Measurements from ENCODE around the gene PIK3CG.
"Not testable (repeated sequence)": the region's sequence is repeated elsewhere in the genome, so short reads cannot be mapped to it uniquely, and the experiment has no call there.

PIK3CG gene

DNA sequence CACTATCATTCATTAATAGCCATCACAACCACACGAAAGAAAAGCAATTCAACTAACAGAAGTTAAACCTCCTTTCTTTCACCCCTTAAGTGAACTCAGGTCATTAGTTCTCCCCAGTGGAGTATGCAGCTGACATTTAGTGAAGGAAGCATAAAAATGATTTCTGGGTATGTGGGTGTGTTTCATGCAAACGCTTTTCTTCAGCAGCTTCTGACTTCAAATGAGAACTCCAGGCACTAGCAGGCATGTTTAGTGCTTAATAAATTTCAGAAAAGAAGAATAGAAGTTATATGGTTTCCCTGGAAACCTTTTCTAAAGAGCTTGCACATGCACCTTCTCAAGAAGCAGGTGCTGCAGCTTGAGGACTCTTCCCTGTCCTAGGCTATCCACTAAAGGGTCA, 62.5 kb downstream of the PIK3CG start:
- no peak overlapping the region for H3K27ac ChIP-seq (ENCODE audit: extremely low read depth, low read depth, low read length)
- no peak overlapping the region for H3K4me3 ChIP-seq (ENCODE audit: low read depth, low read length)
- H3K9me3 ChIP-seq (ENCODE audit: control insufficient read depth, insufficient read depth, low read depth, low read length), result no peaks in the 10 kb centered on the region
- H3K36me3 ChIP-seq (ENCODE audit: control insufficient read depth in 2 of 2, insufficient read depth in 1 of 2, low read length in 2 of 2), result no peaks in the 10 kb centered on the region
- POLR2A ChIA-PET, result no interaction called here
- CTCF ChIA-PET, result interaction anchor here (0.7 kb wide), 1 partner anchor 268 kb away, joined by 3 read pairs; no protein-coding TSS in a partner anchor
- no peaks in the 10 kb centered on the region for H3K4me1 ChIP-seq (ENCODE audit: control insufficient read depth, insufficient read depth, low read length)
- TF ChIP-seq ZNF777 (tag by site-specific recombination; IDR thresholded peaks at IDR 0.05; ENCODE audit: borderline replicate concordance), result no peak
- no peak for TF ChIP-seq KLF8 (tag by site-specific recombination; IDR thresholded peaks at IDR 0.05)
- TF ChIP-seq YY1 (tag by site-specific recombination; IDR thresholded peaks at IDR 0.05), result no peak
- no peak for TF ChIP-seq ZXDB (tag by site-specific recombination; IDR thresholded peaks at IDR 0.05)
- TF ChIP-seq, protein P1, sequence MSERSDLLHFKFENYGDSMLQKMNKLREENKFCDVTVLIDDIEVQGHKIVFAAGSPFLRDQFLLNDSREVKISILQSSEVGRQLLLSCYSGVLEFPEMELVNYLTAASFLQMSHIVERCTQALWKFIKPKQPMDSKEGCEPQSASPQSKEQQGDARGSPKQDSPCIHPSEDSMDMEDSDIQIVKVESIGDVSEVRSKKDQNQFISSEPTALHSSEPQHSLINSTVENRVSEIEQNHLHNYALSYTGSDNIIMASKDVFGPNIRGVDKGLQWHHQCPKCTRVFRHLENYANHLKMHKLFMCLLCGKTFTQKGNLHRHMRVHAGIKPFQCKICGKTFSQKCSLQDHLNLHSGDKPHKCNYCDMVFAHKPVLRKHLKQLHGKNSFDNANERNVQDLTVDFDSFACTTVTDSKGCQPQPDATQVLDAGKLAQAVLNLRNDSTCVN (tag by site-specific recombination; optimal IDR thresholded peaks at IDR 0.05), result no peak
- no peak for TF ChIP-seq ZNF391 (tag by site-specific recombination; IDR thresholded peaks at IDR 0.05; ENCODE audit: borderline replicate concordance, low read depth)
- TF ChIP-seq ZNF654 (tag by site-specific recombination; IDR thresholded peaks at IDR 0.05; ENCODE audit: low read depth), result no peak
- TF ChIP-seq, protein P2, sequence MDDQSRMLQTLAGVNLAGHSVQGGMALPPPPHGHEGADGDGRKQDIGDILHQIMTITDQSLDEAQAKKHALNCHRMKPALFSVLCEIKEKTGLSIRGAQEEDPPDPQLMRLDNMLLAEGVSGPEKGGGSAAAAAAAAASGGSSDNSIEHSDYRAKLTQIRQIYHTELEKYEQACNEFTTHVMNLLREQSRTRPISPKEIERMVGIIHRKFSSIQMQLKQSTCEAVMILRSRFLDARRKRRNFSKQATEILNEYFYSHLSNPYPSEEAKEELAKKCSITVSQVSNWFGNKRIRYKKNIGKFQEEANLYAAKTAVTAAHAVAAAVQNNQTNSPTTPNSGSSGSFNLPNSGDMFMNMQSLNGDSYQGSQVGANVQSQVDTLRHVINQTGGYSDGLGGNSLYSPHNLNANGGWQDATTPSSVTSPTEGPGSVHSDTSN (CRISPR knock-in tag; IDR thresholded peaks at IDR 0.05), result no peak
- TF ChIP-seq ZNF140 (tag by site-specific recombination; IDR thresholded peaks at IDR 0.05), result no peak
- no peak for TF ChIP-seq SP3 (tag by site-specific recombination; IDR thresholded peaks at IDR 0.05)
- TF ChIP-seq ZNF585B (tag by site-specific recombination; IDR thresholded peaks at IDR 0.05), result no peak
- no peak for TF ChIP-seq IKZF3 (tag by site-specific recombination; IDR thresholded peaks at IDR 0.05)
- no peak for TF ChIP-seq ZNF433 (tag by site-specific recombination; IDR thresholded peaks at IDR 0.05; ENCODE audit: low read depth)
- TF ChIP-seq ZNF24 (tag by site-specific recombination; IDR thresholded peaks at IDR 0.05), result no peak
- no peak for TF ChIP-seq ZNF292 (tag by site-specific recombination; IDR thresholded peaks at IDR 0.05; ENCODE audit: borderline replicate concordance, low read depth)
- no peak for TF ChIP-seq MEIS1 (CRISPR knock-in tag; IDR thresholded peaks at IDR 0.05; ENCODE audit: borderline replicate concordance)
- no peak for TF ChIP-seq ZNF394 (tag by site-specific recombination; IDR thresholded peaks at IDR 0.05; ENCODE audit: borderline replicate concordance)

DNA sequence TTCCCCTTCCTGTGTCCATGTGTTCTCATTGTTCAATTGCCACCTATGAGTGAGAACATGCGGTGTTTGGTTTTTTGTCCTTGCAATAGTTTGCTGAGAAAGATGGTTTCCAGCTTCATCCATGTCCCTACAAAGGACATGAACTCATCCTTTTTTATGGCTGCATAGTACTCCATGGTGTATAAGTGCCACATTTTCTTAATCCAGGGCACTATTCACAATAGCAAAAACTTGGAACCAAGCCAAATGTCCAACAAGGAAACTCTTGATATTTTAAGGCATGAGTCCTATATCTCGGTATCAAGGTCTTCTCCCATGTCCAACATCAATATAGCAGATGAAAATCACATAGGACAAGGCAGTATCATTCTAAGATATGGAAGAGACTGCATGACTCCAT, 64.5 kb downstream of the PIK3CG start:
- peak; percentile 90 for TF ChIP-seq ZNF146 (tag by site-specific recombination; IDR thresholded peaks at IDR 0.05)
- H3K4me3 ChIP-seq (ENCODE audit: low read depth, low read length); CTCF ChIA-PET; H3K27ac ChIP-seq (ENCODE audit: extremely low read depth, low read depth, low read length); H3K4me1 ChIP-seq (ENCODE audit: control insufficient read depth, insufficient read depth, low read length); H3K9me3 ChIP-seq (ENCODE audit: control insufficient read depth, insufficient read depth, low read depth, low read length); POLR2A ChIA-PET; H3K36me3 ChIP-seq (ENCODE audit: control insufficient read depth in 2 of 2, insufficient read depth in 1 of 2, low read length in 2 of 2): not testable (repeated sequence)

DNA sequence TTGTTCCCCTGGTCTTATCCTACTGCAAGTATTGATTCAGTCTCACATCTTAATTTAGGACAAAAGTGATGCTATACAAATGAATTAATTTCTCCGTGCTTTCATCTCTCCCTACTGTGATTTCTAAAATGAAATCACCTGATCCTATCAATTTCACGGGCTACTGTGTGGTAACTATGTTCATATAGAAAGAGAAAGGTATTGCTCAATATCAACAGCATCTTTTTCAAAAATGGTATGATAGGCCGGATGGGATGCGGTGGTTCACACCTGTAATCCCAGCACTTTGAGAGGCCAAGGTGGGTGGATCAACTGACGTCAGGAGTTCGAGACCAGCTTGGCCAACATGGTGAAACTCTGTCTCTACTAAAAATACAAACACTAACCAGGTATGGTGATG, 71.2 kb downstream of the PIK3CG start:
- Histone ChIP-seq H3K4me3 (ENCODE audit: low read depth, low read length) (no peak overlapping the region), H3K4me1 (ENCODE audit: control insufficient read depth, insufficient read depth, low read length) (no peaks in the 10 kb centered on the region), H3K27ac (ENCODE audit: extremely low read depth, low read depth, low read length) (no peak overlapping the region), H3K36me3 (ENCODE audit: control insufficient read depth in 2 of 2, insufficient read depth in 1 of 2, low read length in 2 of 2) (no peaks in the 10 kb centered on the region), H3K9me3 (ENCODE audit: control insufficient read depth, insufficient read depth, low read depth, low read length) (no peaks in the 10 kb centered on the region)
- ChIA-PET POLR2A (no interaction called here), CTCF (interaction anchor here (1.2 kb wide), 1 partner anchor 12 kb away, joined by 4 read pairs; no protein-coding TSS in a partner anchor)
- TF ChIP-seq ZBTB8A (tag by site-specific recombination; IDR thresholded peaks at IDR 0.05) (no peak), GFI1B (tag by site-specific recombination; IDR thresholded peaks at IDR 0.05) (no peak), SETDB1 (IDR thresholded peaks at IDR 0.05; ENCODE audit: insufficient read length, low read length) (no peak), ZNF341 (tag by site-specific recombination; IDR thresholded peaks at IDR 0.05; ENCODE audit: low read depth) (no peak), ZNF211 (tag by site-specific recombination; IDR thresholded peaks at IDR 0.05; ENCODE audit: low read depth) (no peak), ZNF624 (tag by site-specific recombination; IDR thresholded peaks at IDR 0.05) (no peak), SP7 (tag by site-specific recombination; IDR thresholded peaks at IDR 0.05) (no peak), ZNF423 (tag by site-specific recombination; IDR thresholded peaks at IDR 0.05) (no peak)
- TF ChIP-seq, protein P3, sequence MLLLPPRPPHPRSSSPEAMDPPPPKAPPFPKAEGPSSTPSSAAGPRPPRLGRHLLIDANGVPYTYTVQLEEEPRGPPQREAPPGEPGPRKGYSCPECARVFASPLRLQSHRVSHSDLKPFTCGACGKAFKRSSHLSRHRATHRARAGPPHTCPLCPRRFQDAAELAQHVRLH (tag by site-specific recombination; IDR thresholded peaks at IDR 0.05), result no peak
- TF ChIP-seq, protein P1 (tag by site-specific recombination; optimal IDR thresholded peaks at IDR 0.05), result no peak
- TF ChIP-seq, protein P4, sequence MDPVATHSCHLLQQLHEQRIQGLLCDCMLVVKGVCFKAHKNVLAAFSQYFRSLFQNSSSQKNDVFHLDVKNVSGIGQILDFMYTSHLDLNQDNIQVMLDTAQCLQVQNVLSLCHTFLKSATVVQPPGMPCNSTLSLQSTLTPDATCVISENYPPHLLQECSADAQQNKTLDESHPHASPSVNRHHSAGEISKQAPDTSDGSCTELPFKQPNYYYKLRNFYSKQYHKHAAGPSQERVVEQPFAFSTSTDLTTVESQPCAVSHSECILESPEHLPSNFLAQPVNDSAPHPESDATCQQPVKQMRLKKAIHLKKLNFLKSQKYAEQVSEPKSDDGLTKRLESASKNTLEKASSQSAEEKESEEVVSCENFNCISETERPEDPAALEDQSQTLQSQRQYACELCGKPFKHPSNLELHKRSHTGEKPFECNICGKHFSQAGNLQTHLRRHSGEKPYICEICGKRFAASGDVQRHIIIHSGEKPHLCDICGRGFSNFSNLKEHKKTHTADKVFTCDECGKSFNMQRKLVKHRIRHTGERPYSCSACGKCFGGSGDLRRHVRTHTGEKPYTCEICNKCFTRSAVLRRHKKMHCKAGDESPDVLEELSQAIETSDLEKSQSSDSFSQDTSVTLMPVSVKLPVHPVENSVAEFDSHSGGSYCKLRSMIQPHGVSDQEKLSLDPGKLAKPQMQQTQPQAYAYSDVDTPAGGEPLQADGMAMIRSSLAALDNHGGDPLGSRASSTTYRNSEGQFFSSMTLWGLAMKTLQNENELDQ (tag by site-specific recombination; IDR thresholded peaks at IDR 0.05; ENCODE audit: low read depth), result no peak
